HepG2 (cell line): ENCODE data around the gene SEMA3B. TPM values are rescaled to one million over a fixed set of nuclear protein-coding genes. Genes with fewer than 3 reads are reported as not detected.
A peak's percentile ranks its signal among the peaks of the same experiment; 100 is the strongest.

Experiments used
- ATAC-seq: fragments of 200-7000 bp; cut with Tn5 transposase; 3 replicates; pipeline ENCODE4 v1.9.1; 2020; ENCODE audit warnings: mild to moderate bottlenecking, moderate library complexity
- BruUV-seq: library from RNA; stranded (reverse); fragments of 400-500 nt; replicated peaks from 2 replicates; lab custom pipeline; 2021; lab: Mats Ljungman, UMichigan
- CTCF ChIA-PET: fragments of 300-600 bp; formaldehyde crosslinking; extraction: SDS; loops from one replicate; lab custom pipeline; 2021; ENCODE audit warnings: low total read pairs, inconsistent platforms, low intra/inter-chr PET ratio; lab: Yijun Ruan, JAX
- POLR2A ChIA-PET: fragments of 350-600 bp; sonication (Branson Sonifier 250); formaldehyde crosslinking; loops from one replicate; lab custom pipeline; 2020; ENCODE audit warnings: antibody characterized with exemption, inconsistent platforms; lab: Yijun Ruan, JAX
- DNase-seq: peaks from one replicate; pipeline ENCODE4 v3.0.0-alpha.2; 2015; ENCODE audit warnings: low spot score
- FAIRE-seq: peaks from 3 replicates; lab custom pipeline; 2011; peaks lifted over from hg19 to GRCh38; lab: Jason Lieb, UNC
- H2AFZ ChIP-seq: one replicate; pipeline ENCODE4 v1.6.1; 2011; ENCODE audit warnings: low read length, inconsistent platforms
- H3K27ac ChIP-seq: fragments of 300-600 bp; 3 replicates; pipeline ENCODE4 v1.8.0; 2011; ENCODE audit warnings: mixed run types, mild to moderate bottlenecking, mixed read lengths, low read length, inconsistent platforms; ENCODE audit not compliant: insufficient read depth; ENCODE audit errors: extremely low read length
- H3K27me3 ChIP-seq, 2 experiments: fragments of 200-600 bp in 1 of 2; 2 replicates in 1 of 2; 3 replicates in 1 of 2; pipeline versions ENCODE4 v1.6.0 to v1.8.0; 2011; ENCODE audit warnings: low read length in 2 of 2, mild to moderate bottlenecking in 2 of 2, moderate library complexity in 2 of 2, inconsistent platforms in 1 of 2; ENCODE audit not compliant: insufficient read depth in 2 of 2, control insufficient read depth in 1 of 2
- H3K36me3 ChIP-seq, 2 experiments: fragments of 200-600 bp in 1 of 2; replicated peaks in 1 of 2; 2 replicates in 1 of 2; 3 replicates in 1 of 2; pipeline versions ENCODE4 v1.5.1 to v1.8.0; 2011; ENCODE audit warnings: low read length in 2 of 2, inconsistent platforms in 1 of 2; ENCODE audit not compliant: insufficient read depth in 2 of 2, control insufficient read depth in 1 of 2
- H3K4me1 ChIP-seq: 2 replicates; pipeline ENCODE4 v1.5.1; 2012; ENCODE audit warnings: low read length, inconsistent platforms; ENCODE audit not compliant: insufficient read depth
- H3K4me2 ChIP-seq: 2 replicates; pipeline ENCODE4 v1.6.0; 2011; ENCODE audit warnings: low read depth, low read length, inconsistent platforms
- H3K4me3 ChIP-seq, 3 experiments: fragments of 200-600 bp in 1 of 3; sonication (generic), shearing (Covaris generic) in 1 of 3; replicated peaks in 1 of 3; 2 replicates each; pipeline ENCODE4 v1.5.1; 2011 to 2016; ENCODE audit warnings: low read length in 3 of 3, inconsistent platforms in 2 of 3, low read depth in 2 of 3, mild to moderate bottlenecking in 2 of 3, control low read depth in 1 of 3, mixed read lengths in 1 of 3; ENCODE audit not compliant: insufficient read depth in 1 of 3
- H3K79me2 ChIP-seq: one replicate; pipeline ENCODE4 v1.6.1; 2011; ENCODE audit warnings: low read length, inconsistent platforms; ENCODE audit not compliant: insufficient read depth
- H3K9ac ChIP-seq: 2 replicates; pipeline ENCODE4 v1.6.0; 2011; ENCODE audit warnings: mild to moderate bottlenecking, low read depth, low read length, inconsistent platforms; ENCODE audit not compliant: insufficient read depth
- H3K9me3 ChIP-seq: 2 replicates; pipeline ENCODE4 v1.5.1; 2012; ENCODE audit warnings: mild to moderate bottlenecking, low read length
- H4K20me1 ChIP-seq: 2 replicates; pipeline ENCODE4 v1.6.0; 2011; ENCODE audit warnings: inconsistent platforms, mild to moderate bottlenecking, low read length, moderate library complexity; ENCODE audit not compliant: insufficient read depth
- CREM ChIP-seq, 2 experiments: sonication (generic) in 1 of 2; formaldehyde crosslinking in 1 of 2; IDR thresholded peaks; 2 replicates each; pipeline versions ENCODE4 v1.4.0 to v1.6.1; 2016 to 2020; ENCODE audit warnings: antibody characterized with exemption in 1 of 2, mild to moderate bottlenecking in 1 of 2, missing genetic modification reagents in 1 of 2
- GFI1 ChIP-seq: sonication (generic); formaldehyde crosslinking; IDR thresholded peaks from 2 replicates; pipeline ENCODE4 v1.5.0; 2020; ENCODE audit warnings: missing genetic modification reagents, mild to moderate bottlenecking, borderline replicate concordance
- HIVEP1 ChIP-seq: sonication (generic); formaldehyde crosslinking; IDR thresholded peaks from 2 replicates; pipeline ENCODE4 v1.4.0; 2020; ENCODE audit warnings: mild to moderate bottlenecking, missing genetic modification reagents
- HNF4G ChIP-seq, 2 experiments: sonication (generic) in 1 of 2; formaldehyde crosslinking in 1 of 2; IDR thresholded peaks; 2 replicates each; pipeline versions ENCODE4 v1.4.0 to v1.6.1; 2011 to 2020; ENCODE audit warnings: borderline replicate concordance in 2 of 2, low read depth in 2 of 2, mild to moderate bottlenecking in 2 of 2, low read length in 1 of 2, missing genetic modification reagents in 1 of 2, moderate library complexity in 1 of 2
- HNRNPL ChIP-seq: fragments of 200-400 bp; formaldehyde crosslinking; IDR thresholded peaks from 2 replicates; pipeline ENCODE4 v1.6.1; 2017; ENCODE audit warnings: mild to moderate bottlenecking, low read depth, low read length
- HOXA3 ChIP-seq: sonication (generic); formaldehyde crosslinking; IDR thresholded peaks from 2 replicates; pipeline ENCODE4 v1.5.0; 2020; ENCODE audit warnings: missing genetic modification reagents
- KAT8 ChIP-seq: IDR thresholded peaks from 2 replicates; pipeline ENCODE4 v1.6.1; 2016; ENCODE audit warnings: missing genetic modification reagents, missing compliant biosample characterization
- RAD21 ChIP-seq: fragments of 450-650 bp; formaldehyde crosslinking; IDR thresholded peaks from 2 replicates; pipeline ENCODE4 v1.5.0; 2020; ENCODE audit warnings: mild to moderate bottlenecking
- STAG1 ChIP-seq: sonication (generic); formaldehyde crosslinking; IDR thresholded peaks from 2 replicates; pipeline ENCODE4 v1.4.0; 2020; ENCODE audit warnings: missing genetic modification reagents
- ZBTB3 ChIP-seq: sonication (generic); formaldehyde crosslinking; IDR thresholded peaks from 2 replicates; pipeline ENCODE4 v1.4.0; 2020; ENCODE audit warnings: low read depth, mild to moderate bottlenecking, moderate library complexity, missing genetic modification reagents, borderline replicate concordance
- ZNF382 ChIP-seq: sonication (generic); formaldehyde crosslinking; IDR thresholded peaks from 2 replicates; pipeline ENCODE4 v1.5.0; 2020; ENCODE audit warnings: missing genetic modification reagents, mild to moderate bottlenecking, borderline replicate concordance
- ZNF510 ChIP-seq: sonication (generic); formaldehyde crosslinking; IDR thresholded peaks from 2 replicates; pipeline ENCODE4 v1.4.0; 2020; ENCODE audit warnings: low read depth, mild to moderate bottlenecking, missing genetic modification reagents
- WGBS: methylation state at CpG from one replicate; pipeline ENCODE4 v1.1.6; 2017; ENCODE audit warnings: low lambda C conversion rate; 5-methylcytosine and 5-hydroxymethylcytosine counted together
- in situ Hi-C: cut with HindIII; loops from 2 replicates; pipeline ENCODE4 v1.10.0; 2017; ENCODE audit warnings: low pct_unique_long_range_greater_than_20kb; ENCODE audit not compliant: extremely low pct_ligation_motif_present
- intact Hi-C: fragments of 100-400 bp; cut with micrococcal nuclease; formaldehyde crosslinking; loops from one replicate; pipeline ENCODE4 v1.10.0; 2022; ENCODE audit not compliant: unreplicated experiment
- polyA plus RNA-seq, 8 experiments: library from polyadenylated mRNA; depleted of rRNA in 3 of 8; stranded (reverse) in 7 of 8; unstranded in 1 of 8; fragments of >200 nt; fragmentation: Illumina TruSeq in 4 of 8; extraction: Trizol in 4 of 8; gene quantifications; 2 replicates each; pipeline versions ENCODE4 v1.2.1 to v1.2.3, GENCODE V29; 2011 to 2016; ENCODE audit warnings: low read depth in 4 of 8, missing spikeins in 1 of 8, mixed read lengths in 1 of 8; ENCODE audit not compliant: insufficient read depth in 1 of 8
- total RNA-seq, 5 experiments: library from RNA; depleted of rRNA; stranded (reverse); fragments of >200 nt; fragmentation: Illumina TruSeq; extraction: Trizol; gene quantifications; 2 replicates each; pipeline ENCODE4 v1.2.3, GENCODE V29; 2016; ENCODE audit warnings: low read depth in 1 of 5
- TF ChIP-seq, protein P1 (sequence below): sonication (generic); formaldehyde crosslinking; IDR thresholded peaks from 2 replicates; pipeline ENCODE4 v1.5.0; 2020; ENCODE audit warnings: mild to moderate bottlenecking, missing genetic modification reagents
- TF ChIP-seq, protein P2 (sequence below): sonication (generic); formaldehyde crosslinking; IDR thresholded peaks from 2 replicates; pipeline ENCODE4 v1.4.0; 2020; ENCODE audit warnings: mild to moderate bottlenecking, missing genetic modification reagents
- TF ChIP-seq, protein P3 (sequence below): sonication (generic); formaldehyde crosslinking; IDR thresholded peaks from 2 replicates; pipeline ENCODE4 v1.5.0; 2020; ENCODE audit warnings: missing genetic modification reagents
- TF ChIP-seq, protein P4 (sequence below): sonication (generic); formaldehyde crosslinking; IDR thresholded peaks from 2 replicates; pipeline ENCODE4 v1.4.0; 2020; ENCODE audit warnings: low read depth, mild to moderate bottlenecking, missing genetic modification reagents

The SEMA3B gene
- total and polyA plus RNA-seq, 2 of the 13 experiments (the other 11 are each of a cell fraction or from before 2014, with no cell fraction given) = 93.2 to 158 TPM

DNA sequence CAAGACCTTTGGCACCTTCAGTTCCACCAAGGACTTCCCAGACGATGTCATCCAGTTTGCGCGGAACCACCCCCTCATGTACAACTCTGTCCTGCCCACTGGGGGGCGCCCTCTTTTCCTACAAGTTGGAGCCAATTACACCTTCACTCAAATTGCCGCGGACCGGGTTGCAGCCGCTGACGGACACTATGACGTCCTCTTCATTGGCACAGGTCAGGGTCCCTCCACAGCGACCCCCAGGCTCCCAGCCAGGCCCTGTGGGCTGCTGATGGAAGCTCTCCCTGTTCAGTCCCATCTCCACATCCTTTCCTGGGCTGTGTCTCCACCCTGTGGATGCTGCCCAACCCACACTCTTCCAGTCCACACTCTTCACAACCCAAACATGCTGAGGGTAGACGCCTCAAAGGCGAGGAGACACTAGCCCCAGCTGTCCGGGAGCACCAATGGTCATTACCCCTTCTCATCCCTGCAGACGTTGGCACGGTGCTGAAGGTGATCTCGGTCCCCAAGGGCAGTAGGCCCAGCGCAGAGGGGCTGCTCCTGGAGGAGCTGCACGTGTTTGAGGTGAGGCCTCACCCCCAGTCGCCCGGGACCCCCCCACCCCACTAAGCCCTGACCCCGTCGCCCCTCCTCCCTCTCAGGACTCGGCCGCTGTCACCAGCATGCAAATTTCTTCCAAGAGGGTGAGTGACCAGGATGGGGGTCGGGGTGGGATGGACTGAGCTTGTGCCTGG, 5.6 kb downstream of the SEMA3B start:
- CTCF ChIA-PET = interaction anchor here (1.9 to 6.4 kb wide), 3 partner anchors 15 to 50 kb away, joined by 10 to 81 read pairs (median 63); no protein-coding TSS in a partner anchor
- H3K4me2 ChIP-seq = no peak overlapping the region
- H2AFZ ChIP-seq = no peak overlapping the region
- TF ChIP-seq, protein P1, sequence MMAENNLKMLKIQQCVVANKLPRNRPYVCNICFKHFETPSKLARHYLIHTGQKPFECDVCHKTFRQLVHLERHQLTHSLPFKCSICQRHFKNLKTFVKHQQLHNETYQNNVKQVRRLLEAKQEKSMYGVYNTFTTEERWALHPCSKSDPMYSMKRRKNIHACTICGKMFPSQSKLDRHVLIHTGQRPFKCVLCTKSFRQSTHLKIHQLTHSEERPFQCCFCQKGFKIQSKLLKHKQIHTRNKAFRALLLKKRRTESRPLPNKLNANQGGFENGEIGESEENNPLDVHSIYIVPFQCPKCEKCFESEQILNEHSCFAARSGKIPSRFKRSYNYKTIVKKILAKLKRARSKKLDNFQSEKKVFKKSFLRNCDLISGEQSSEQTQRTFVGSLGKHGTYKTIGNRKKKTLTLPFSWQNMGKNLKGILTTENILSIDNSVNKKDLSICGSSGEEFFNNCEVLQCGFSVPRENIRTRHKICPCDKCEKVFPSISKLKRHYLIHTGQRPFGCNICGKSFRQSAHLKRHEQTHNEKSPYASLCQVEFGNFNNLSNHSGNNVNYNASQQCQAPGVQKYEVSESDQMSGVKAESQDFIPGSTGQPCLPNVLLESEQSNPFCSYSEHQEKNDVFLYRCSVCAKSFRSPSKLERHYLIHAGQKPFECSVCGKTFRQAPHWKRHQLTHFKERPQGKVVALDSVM (CRISPR knock-in tag) = no peak
- TF ChIP-seq, protein P2, sequence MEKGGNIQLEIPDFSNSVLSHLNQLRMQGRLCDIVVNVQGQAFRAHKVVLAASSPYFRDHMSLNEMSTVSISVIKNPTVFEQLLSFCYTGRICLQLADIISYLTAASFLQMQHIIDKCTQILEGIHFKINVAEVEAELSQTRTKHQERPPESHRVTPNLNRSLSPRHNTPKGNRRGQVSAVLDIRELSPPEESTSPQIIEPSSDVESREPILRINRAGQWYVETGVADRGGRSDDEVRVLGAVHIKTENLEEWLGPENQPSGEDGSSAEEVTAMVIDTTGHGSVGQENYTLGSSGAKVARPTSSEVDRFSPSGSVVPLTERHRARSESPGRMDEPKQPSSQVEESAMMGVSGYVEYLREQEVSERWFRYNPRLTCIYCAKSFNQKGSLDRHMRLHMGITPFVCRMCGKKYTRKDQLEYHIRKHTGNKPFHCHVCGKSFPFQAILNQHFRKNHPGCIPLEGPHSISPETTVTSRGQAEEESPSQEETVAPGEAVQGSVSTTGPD (CRISPR knock-in tag) = no peak
- TF ChIP-seq, protein P3, sequence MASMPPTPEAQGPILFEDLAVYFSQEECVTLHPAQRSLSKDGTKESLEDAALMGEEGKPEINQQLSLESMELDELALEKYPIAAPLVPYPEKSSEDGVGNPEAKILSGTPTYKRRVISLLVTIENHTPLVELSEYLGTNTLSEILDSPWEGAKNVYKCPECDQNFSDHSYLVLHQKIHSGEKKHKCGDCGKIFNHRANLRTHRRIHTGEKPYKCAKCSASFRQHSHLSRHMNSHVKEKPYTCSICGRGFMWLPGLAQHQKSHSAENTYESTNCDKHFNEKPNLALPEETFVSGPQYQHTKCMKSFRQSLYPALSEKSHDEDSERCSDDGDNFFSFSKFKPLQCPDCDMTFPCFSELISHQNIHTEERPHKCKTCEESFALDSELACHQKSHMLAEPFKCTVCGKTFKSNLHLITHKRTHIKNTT (CRISPR knock-in tag) = no peak
- TF ChIP-seq HIVEP1 (CRISPR knock-in tag) = 0 out of 2 replicates have a peak, but pooled peaks have one; percentile 37
- peak; percentile 51 for TF ChIP-seq STAG1
- no peak for TF ChIP-seq ZBTB3 (CRISPR knock-in tag)
- TF ChIP-seq KAT8 (CRISPR knock-in tag) = no peak
- 0 out of 2 replicates have a peak, but pooled peaks have one; percentile 15 for TF ChIP-seq HNF4G (IDR thresholded peaks at IDR 0.05; ENCODE audit: borderline replicate concordance, low read depth, low read length)
- no peak for TF ChIP-seq HNF4G (CRISPR knock-in tag; IDR thresholded peaks at IDR 0.05; ENCODE audit: borderline replicate concordance, low read depth)
- peak; percentile 50 for TF ChIP-seq RAD21 (CRISPR knock-in tag)
- no peak for TF ChIP-seq GFI1
- TF ChIP-seq, protein P4, sequence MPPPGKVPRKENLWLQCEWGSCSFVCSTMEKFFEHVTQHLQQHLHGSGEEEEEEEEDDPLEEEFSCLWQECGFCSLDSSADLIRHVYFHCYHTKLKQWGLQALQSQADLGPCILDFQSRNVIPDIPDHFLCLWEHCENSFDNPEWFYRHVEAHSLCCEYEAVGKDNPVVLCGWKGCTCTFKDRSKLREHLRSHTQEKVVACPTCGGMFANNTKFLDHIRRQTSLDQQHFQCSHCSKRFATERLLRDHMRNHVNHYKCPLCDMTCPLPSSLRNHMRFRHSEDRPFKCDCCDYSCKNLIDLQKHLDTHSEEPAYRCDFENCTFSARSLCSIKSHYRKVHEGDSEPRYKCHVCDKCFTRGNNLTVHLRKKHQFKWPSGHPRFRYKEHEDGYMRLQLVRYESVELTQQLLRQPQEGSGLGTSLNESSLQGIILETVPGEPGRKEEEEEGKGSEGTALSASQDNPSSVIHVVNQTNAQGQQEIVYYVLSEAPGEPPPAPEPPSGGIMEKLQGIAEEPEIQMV = no peak
- TF ChIP-seq ZNF510 (CRISPR knock-in tag) = no peak
- no peak for TF ChIP-seq ZNF382 (CRISPR knock-in tag)
- no peak for TF ChIP-seq CREM (IDR thresholded peaks at IDR 0.05)
- TF ChIP-seq CREM (CRISPR knock-in tag; IDR thresholded peaks at IDR 0.05) = no peak
- TF ChIP-seq HNRNPL = 0 out of 2 replicates have a peak, but pooled peaks have one; percentile 3
- TF ChIP-seq HOXA3 = peak; percentile 53; the same call in 1 of the 2 replicates

More for the DNA sequence above, 5.6 kb downstream of the SEMA3B start:
- ATAC-seq (peak; percentile 4; the same call in 1 of the 3 replicates), DNase-seq (peak; percentile 60), FAIRE-seq (peak; percentile 21)
- in situ Hi-C loops (loop anchor here (5.0 to 10.0 kb wide), 2 partner anchors 47 to 80 kb away; partner anchors contain the start of gene GNAT1), intact Hi-C loops (loop anchor here (1.0 to 5.0 kb wide), 3 partner anchors 47 to 82 kb away; partner anchors contain the start of gene GNAT1)
- POLR2A ChIA-PET = interaction anchor here (0.6 to 1.5 kb wide), 3 partner anchors 9 to 15 kb away, joined by 3 to 4 read pairs (median 3); no protein-coding TSS in a partner anchor
- no TSS peak for BruUV-seq
- Histone ChIP-seq H3K4me1 (peaks cover 57% of the 10 kb centered on the region), H3K9me3 (no peaks in the 10 kb centered on the region), H3K27me3 (no peaks in the 10 kb centered on the region; a peak in 1 of 5 replicates), H3K9ac (no peak overlapping the region), H3K36me3 (peaks cover 14 to 30% of the 10 kb centered on the region in 2 experiments), H3K27ac (peak overlapping the region; percentile 18), H3K4me3 (no peak overlapping the region), H4K20me1 (no peaks in the 10 kb centered on the region; the same call in 1 of the 2 replicates), H3K79me2 (peaks cover 28% of the 10 kb centered on the region)
- 89% methylated on average over 23 of the region's 26 CpGs for WGBS
